HG02588 (cell line): ENCODE measurements around the gene FRMD4A.
"Not testable (repeated sequence)": the region's sequence is repeated elsewhere in the genome, so short reads cannot be mapped to it uniquely, and the experiment has no call there.

ENCODE experiments used
- ATAC-seq: cut with Tn5 transposase; IDR thresholded peaks from one replicate; pipeline ENCODE4 v1.9.1; 2021; ENCODE audit warnings: mild to moderate bottlenecking, moderate library complexity; ENCODE audit not compliant: unreplicated experiment

Gene FRMD4A

GRCh38 chr10:13924040-13924725 lies 406.5 kb downstream of the FRMD4A start:
- ATAC-seq: no peak

GRCh38 chr10:13922586-13922985 lies 408.1 kb downstream of the FRMD4A start:
- ATAC-seq: no peak

- ATAC-seq: no peak
Observed at GRCh38 chr10:13921941-13922340, 408.8 kb downstream of the FRMD4A start.

DNA sequence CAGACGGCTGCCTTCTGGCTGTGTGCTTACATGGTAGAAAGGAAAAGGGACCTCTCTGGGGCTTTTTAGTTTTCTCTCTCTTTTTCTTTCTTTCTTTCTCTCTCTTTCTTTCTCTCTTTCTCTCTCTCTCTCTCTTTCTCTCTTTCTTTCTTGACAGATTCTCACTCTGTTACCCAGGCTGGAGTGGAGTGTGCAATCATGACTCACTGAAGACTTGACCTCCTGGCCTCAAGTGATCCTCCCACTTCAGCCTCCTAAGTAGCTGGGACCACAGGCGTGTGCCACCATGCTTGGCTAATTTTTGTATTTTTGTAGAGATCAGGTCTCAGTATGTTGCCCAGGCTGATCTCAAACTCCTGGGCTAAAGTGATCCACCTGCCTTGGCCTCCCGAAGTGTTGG lies 409.6 kb downstream of the FRMD4A start:
- ATAC-seq: not testable (repeated sequence)

DNA sequence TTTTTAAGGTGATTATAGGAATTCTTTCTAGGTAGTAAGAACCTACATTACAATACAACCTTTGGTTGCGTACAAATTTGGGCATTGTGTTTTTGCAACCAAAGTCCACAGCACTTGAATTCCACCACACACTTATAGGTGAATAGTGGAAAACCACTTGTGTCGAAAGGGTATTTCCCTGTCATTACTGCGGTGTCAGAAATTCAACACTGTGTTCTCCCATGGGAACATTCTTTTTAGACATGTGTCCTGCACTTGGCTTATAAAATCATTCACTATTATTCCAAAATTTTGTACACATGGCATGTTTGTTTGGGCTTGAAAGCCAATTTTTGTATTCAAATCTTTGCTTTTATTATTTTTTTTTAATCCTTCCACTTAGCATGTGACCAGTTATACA lies 410.3 kb downstream of the FRMD4A start:
- ATAC-seq: no peak

- no peak for ATAC-seq
Observed at GRCh38 chr10:13920031-13920430, 410.7 kb downstream of the FRMD4A start.

DNA sequence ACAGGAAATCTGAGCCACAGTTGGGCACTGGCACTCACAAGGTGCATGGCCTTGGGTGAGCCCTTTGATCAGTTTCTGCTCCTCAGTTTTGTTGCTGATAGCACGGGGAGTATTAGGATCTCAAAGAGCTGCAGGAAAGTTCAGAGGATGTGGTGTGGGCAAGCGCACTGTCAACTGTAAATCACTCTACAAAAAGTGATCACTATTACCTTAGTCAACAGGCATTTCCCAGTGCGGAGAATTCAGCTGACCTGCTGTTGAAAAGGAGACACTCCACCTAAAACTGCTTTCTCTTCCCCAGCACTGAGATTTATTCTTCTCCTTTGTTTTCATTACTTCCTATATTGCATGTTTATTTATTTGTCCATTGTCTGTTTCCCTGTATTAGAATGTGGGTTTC lies 412.9 kb downstream of the FRMD4A start:
- ATAC-seq: no peak

- no peak for ATAC-seq
Observed at GRCh38 chr10:13916384-13916947, 414.3 kb downstream of the FRMD4A start.

DNA sequence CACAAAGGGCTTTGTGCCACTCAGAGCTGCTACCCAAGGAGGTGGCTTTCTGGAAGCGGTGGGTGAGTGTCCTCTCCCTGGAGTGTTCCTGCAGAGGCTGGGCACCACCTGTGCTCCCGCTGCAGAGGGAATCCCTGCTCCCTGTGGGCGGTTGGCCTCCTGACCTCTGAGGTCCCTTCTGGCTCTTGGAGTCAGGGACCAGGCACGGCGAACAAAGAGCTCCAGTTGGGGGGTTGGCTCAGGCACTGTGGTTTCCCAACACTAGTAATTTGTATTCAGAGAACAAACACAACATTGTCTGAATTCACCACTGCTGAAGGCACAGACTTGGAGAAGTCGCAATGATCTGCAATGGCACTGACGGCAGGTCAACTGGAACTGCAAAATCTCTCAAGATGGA lies 415.0 kb downstream of the FRMD4A start:
- ATAC-seq: no peak

- ATAC-seq: no peak
Observed at GRCh38 chr10:13913897-13914296, 416.8 kb downstream of the FRMD4A start.

- ATAC-seq: no peak
Observed at GRCh38 chr10:13911821-13912520, 418.8 kb downstream of the FRMD4A start.

GRCh38 chr10:13909516-13910258 lies 421.0 kb downstream of the FRMD4A start:
- no peak for ATAC-seq

- ATAC-seq: no peak
Observed at GRCh38 chr10:13908475-13908874, 422.2 kb downstream of the FRMD4A start.

DNA sequence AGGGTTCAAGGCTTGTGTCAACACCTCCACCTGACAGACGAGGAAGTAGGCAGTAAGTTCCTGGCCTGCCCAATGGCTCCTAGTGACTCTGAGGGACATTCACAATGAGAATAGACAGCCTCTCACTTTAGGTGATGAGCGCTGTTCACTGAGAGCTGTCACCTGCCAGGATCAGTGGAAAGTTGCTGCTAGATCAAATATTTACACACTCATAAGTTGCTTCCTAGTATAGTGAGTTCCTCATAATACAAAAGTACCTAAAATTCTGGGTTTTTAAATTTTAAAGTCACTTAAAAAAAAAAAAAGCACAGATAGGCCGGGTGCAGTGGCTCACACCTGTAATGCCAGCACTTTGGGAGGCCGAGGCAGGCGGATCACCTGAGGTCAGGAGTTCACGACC lies 423.2 kb downstream of the FRMD4A start:
- no peak for ATAC-seq

DNA sequence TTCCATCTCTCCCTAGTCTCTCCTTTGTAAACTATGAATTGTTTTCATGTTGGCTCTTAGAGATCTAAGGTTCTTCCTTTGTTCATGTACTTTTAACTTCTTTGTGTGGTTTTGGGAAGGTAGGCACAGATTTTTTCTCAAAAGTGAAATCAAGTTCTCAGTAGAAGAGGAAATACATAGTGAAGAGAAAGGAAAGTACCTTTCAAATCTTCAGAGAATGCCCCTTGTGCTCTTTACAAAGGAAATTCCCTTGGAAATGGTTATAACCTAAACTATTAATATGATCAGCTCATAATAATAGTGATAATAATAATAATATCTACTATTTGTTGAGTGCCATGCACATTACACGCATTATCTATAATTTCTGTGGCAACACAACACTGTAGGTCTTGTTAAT lies 425.4 kb downstream of the FRMD4A start:
- no peak for ATAC-seq

GRCh38 chr10:13904064-13904463 lies 426.7 kb downstream of the FRMD4A start:
- ATAC-seq: no peak

DNA sequence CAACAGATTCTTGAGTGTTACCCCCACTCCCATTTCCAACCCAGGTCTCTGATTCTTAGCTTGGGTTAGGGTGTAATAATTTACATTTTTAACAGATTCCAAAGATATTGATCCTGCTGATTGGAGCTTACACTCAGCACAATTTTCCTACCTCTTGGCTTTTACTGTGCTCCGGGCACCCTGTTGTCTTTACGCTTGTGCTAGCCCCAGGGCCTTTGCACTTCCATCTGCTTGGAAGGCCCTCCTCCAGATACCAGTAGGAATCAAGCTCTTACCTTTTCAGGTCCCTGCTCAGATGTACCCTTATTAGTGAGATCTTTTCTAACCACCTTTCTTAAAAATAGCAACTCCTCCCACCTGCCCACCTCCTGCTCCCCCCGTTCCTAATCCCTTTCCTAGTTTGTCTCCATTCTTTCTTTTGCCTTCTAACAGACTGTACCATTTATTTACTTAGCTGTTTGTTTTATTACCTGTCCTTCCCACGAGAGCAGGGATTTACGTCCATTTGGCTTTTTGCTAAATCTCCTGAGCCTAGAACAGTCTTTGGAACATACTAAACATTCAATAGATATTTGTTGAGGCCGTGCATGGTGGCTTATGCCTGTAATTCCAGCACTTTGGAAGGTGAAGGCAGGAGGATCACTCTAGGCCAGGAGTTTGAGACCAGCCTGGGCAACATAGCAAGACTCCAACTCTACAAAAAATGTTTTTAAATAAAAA lies 427.7 kb downstream of the FRMD4A start:
- ATAC-seq: no peak

GRCh38 chr10:13899941-13900340 lies 430.8 kb downstream of the FRMD4A start:
- no peak for ATAC-seq

GRCh38 chr10:13896146-13896545 lies 434.6 kb downstream of the FRMD4A start:
- ATAC-seq: not testable (repeated sequence)

DNA sequence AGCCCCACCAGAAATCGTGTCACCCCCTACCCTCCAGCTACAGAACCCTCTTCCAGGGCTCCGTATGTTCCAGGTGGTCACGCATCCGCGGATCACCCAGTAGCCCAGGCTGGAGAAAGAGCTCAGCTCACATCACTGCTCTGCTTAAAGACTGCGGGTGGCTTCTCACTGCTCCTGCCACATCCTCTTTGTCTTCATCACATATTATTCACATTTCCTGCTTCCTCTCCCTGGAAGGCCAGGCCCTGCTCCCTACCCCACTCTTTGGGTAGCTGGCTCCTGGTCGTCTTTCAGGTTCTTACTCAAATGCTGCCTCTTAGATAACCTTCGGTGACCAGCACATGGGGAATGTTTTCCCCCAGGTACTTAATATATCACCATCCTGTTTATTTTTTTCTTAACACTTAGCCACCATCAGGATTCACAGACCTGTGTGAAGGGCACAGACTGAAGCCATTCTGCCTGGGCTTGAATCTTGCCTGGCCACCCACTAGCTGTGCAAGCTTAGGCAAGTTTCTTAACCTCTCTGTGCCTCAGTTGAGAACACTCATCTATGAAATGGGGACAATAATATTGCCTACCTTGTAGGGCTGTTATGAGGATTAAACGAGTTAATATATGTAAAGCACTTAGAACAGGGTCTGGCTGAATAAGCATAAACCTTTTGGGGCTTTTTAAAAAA lies 436.2 kb downstream of the FRMD4A start:
- ATAC-seq: no peak
